ENCODE results near the gene CLTA. TPM values are rescaled to one million over a fixed set of nuclear protein-coding genes. Genes with fewer than 3 reads are reported as not detected.
"Not testable (repeated sequence)": the region's sequence is repeated elsewhere in the genome, so short reads cannot be mapped to it uniquely, and the experiment has no call there.

Gene CLTA
- polyA plus RNA-seq, 12 donors: 97.4 to 147 (median 112) TPM; not detected in 1

DNA sequence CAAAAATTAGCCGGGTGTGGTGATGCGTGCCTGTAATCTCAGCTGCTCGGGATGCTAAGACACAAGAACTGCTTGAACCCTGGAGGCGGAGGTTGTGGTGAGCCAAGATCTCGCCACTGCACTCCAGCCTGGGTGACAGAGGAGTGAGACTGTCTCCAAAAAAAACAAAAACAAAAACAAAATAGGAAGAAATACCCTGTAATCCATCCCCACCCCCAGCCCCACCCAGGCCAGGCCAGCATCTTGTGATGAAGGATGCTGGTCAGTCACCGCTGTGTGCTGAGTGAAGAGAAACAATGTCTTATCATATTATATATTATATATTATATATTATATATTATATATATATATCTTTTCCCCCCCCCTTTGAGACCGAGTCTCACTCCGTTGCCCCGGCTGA, 37.0 kb upstream of the CLTA start:
- no peak for DNase-seq

DNA sequence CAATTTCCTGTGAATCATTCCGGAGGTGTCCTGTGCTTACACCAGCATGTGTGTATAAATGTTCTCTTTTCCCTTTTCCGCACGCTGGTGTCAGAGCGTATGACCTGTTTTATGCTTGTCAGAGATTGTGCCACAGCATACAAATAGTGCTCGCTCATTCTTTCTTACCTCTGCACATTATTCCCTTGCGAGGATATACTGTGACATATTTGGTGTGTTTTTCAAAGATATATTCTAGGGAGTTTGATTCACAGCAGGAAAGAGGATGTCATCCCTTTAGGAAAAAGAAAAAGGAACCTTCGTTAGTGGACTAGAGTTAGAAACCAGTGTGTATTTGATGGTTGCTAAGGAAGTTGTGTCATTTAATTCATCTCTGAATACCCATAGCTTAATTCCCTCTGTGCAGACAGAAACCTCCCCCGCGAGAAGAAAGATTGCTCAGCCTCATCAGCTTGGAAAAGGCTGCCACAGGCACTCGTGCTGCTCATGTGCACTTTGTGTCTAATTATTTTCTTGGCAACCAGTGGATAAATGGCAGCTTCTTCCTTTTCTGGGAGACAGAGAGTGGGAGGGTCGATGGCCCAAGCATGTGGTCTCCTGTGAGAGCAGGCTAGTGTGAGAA, 36.3 kb upstream of the CLTA start:
- DNase-seq: peak; percentile 70

DNA sequence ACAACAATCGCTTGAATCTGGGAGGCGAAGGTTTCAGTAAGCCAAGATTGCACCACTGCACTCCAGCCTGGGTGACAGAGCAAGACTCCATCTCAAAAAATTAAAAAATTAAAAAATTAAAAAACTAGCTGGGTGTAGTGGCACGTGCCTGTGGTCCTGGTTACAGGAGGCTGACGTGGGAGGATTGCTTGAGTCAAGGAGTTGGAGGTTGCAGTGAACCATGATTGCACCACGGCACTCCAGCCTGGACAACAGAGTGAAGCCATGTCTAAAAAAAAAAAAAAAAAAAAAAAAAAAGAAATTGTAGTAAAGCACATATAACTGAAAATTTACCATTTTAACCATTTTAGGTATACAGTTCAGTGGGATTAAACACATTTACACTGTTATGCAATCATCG, 34.6 kb upstream of the CLTA start:
- no peak for DNase-seq

DNA sequence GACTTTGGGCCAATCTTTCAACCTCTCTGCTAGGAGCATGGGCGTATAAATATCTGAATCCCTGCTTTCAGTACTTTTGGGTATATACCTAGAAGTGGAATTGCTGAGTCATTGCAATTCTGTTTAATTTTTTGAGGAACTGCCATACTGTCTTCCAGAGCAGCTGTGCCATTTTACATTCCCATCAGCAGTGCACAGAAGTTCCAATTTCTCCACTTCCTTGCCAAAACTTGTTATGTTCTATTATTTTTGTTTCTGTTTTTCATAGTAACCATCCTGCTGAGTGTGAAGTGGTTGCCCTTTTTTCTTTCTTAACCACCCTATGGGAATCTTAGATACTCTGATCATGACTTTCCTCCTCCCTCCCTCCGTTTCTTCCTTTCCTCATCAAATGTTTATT, 32.6 kb upstream of the CLTA start:
- no peak for DNase-seq

DNA sequence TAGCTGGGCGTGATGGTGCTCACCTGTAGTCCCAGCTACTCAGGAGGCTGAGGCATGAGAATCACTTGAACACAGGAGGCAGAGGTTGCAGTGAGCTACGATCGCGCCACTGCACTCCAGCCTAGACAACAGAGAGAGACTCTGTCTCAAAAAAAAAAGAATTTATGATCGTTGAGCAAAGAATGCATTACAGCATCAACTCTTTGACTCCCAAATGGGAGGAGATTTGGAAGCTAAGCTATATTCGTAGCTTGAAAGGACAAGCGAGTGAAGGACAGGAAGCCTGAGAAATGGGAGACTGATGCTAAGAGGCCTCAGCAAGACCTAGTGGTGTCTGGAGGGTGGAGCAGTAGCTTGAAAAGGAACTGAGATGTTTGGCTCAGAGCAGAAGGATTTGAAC, 31.8 kb upstream of the CLTA start:
- peak; percentile 87 for DNase-seq

DNA sequence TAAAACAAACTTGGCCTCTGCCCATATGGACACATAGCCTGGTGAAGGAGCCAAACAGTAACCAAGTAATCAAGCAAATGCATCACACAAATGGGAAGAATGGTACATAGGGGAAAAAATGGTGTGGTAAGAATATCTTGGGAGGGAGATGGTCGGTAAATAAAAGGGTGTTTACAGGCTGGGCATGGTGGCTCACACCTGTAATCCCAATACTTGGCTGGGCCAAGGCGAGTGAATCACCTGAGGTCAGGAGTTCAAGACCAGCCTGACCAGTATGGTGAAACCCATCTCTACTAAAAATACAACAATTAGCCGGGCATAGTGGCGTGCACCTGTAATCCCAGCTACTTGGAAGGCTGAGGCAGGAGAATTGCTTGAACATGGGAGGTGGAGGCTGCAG, 31.2 kb upstream of the CLTA start:
- not testable (repeated sequence) for DNase-seq

DNA sequence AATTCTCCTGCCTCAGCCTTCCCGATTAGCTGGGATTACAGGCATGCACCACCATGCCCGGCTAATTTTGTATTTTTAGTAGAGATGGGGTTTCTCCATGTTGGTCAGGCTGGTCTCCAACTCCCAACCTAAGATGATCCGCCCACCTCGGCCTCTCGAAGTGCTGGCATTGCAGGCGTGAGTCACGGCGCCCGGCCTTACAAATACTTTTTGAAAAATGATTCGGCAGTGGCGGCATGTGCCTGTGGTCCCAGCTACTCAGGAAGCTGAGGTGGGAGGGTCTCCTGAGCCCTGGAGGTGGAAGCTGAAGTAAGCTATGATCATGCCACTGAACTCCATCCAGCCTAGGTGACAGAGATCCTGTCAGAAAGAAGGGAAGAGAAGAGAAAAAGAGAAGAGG, 30.6 kb upstream of the CLTA start:
- DNase-seq: not testable (repeated sequence)

DNA sequence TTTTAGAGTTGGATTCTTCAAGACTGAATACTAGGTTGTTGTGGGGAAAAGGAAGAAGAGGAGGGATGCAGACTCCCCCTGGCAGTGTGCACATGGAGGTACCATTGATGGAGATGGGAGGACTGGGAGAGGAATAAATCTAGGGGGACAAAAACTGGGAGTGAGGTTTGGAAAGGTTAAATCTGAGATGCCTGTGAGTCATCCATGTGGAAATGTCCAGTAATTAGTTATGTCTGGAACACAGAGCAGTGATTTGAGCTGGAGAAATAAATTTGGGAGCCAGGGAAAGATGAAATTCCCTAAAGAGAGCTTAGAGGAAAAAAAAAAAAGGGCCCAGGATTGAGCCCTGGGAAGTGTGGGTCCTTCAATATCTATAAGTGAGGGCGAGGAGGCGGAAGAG, 29.5 kb upstream of the CLTA start:
- DNase-seq: no peak

DNA sequence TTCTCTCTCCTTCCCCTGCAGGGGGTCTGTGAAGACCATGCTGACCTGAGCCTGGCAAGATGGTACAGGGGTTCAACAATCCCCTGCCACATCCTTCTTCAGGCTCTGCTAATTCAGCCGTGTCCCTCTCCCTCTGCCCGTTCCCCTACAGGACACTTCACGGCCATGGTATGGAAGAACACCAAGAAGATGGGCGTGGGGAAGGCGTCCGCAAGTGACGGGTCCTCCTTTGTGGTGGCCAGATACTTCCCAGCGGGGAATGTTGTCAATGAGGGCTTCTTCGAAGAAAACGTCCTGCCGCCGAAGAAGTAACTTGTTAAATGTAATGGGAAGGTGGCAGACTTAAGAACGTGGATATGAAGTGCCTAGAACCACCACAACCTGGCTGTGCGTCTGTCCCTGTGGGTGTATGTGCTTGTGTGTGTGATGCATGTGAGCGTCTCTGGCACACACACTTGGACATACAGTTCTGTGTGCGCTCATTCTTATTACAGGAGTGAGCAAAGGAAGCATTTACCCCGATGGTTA, 28.4 kb upstream of the CLTA start:
- no peak for DNase-seq

DNA sequence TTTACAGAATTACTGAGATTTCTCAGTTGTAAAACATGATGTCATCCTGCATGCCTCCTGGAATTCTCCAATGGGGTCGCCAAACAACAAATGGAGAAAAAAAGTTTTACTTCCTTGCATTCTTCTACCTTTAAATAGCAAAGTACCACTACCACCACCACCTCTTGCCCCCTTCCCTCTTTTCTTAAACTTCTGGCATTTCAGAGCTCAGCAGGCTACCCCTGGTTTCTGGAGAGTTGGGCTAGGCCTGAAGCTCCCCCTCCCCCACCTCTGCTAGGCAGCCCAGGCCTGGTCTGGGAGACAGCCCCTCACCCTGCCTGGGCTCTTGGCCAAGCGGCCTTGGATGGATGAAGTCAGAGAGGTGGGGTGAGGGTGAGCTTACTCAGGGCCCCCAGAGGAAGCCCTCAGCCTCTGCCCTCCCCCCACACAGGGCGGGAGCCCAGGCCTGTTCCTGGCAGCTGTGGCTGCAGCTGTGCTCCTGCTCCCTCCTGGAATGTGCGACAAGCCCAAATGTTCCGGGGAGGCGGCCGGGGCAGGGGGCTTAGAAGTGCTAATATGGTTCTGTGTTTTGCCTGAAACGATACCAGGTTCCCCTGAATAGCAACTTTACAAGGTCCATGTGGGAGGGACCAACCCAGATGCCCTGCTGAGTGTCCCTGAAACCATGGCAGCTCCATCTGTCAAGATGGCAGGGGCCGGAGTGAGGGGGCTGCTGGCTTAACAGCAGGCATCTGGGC, 27.5 kb upstream of the CLTA start:
- DNase-seq: peak; percentile 94

DNA sequence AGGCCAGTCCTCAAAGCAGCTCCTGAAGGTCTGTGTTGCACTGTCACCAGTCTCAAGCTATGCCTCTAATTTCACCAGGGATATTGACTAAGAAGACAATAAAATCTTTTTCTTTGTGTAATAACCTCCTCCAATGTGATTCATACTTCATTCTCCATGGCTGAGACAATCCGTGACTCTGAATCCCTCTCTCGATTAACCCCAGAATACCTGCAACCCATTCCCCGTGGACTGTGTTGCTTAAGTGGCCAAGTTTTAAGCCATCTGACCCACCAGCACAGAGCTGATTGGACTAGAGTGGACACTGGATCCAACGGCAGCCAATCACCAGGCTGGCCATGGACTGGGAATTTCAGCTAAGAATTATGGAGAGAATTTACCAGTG, 26.9 kb upstream of the CLTA start:
- no peak for DNase-seq

DNA sequence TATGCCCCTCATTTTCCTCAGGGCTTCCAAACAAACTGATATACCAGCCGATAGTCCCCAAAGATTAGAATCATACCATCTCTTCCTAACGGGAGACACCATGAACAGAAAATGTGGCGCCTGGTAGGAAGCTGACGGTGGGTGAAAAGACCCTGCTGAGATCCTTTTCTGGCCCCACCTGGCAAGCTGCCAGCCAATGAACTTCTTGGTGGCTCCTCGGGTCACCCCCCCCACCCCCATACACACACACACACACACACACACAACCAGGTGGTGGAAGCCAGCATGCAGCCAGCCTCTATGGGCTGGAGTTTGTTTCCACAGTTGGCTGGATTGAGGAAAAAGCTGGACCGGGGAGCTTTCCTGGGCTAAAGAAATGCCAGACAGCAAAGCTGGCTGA, 26.3 kb upstream of the CLTA start:
- DNase-seq: no peak

DNA sequence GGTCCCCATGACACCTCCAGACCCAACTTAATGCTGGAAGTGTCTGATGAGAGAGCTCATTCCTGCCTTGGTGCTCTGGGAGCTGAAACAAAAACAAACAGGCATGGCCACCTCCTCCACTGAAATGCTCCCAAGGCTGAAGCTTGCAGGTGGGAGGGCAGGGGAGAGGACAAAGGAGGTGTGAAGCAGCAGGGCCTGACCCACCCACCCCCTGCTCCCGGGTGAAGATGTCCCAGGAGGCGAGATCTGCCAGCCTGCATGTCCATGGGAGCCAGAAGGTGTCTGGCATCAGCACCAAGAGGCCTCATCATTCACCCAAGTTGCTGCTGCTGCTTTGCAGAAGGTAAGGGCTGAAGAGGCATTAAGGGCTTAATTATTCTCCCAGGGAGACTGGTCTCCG, 25.7 kb upstream of the CLTA start:
- DNase-seq: no peak

DNA sequence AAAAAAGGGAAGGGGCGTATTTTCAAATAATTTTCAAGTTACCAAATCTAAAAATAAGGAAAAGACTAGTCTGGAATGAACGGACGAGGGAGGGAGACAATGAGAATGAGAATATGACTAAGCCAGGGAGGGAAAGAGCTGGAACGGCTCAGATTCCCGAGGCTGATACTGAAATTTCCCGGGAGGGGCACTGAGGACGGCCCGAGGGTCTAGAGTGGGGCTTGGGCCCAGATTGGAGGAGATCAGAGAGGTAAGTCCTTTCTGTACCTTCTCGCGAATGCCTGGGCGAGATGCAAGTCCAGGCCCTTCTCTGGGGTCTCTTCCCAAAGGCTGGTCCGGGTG, 24.9 kb upstream of the CLTA start:
- peak; percentile 69 for DNase-seq

DNA sequence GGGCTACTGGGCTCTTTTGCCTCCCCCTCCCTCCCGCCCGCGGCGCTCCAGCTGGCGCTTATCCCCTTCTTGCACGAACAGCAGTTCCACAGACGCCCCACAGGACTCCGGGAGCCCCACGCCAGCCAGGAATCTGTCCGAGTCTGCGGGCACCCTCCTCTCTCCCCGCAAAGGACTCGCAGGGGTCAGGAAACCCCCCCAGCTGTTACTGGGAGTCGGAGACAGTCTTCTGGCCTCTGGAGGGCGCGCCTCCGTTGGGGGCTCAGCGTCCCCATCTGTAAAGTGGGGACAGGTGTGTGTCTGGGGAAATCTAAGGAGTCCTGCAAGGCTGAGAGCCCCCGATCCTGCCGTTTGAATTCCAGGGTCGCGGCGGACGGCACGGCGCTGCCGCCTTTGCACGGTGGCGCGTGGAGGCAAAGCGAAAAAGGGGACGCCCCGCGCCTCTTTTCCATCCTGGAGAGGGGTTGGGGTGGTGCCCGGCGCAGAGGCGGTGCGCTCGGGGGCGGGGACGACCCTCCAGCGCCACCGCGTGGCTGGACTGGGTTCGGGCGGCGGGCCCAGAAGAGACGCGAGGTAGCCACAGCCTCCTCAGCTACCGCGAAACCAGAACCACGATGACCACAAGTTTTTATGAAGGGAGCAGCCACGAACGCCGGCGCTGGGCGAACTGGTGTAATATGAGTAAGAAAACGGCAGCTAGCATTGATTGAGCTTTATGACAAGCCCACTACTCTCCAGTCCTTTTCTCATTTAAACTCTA, 24.4 kb upstream of the CLTA start:
- DNase-seq: peak; percentile 91

DNA sequence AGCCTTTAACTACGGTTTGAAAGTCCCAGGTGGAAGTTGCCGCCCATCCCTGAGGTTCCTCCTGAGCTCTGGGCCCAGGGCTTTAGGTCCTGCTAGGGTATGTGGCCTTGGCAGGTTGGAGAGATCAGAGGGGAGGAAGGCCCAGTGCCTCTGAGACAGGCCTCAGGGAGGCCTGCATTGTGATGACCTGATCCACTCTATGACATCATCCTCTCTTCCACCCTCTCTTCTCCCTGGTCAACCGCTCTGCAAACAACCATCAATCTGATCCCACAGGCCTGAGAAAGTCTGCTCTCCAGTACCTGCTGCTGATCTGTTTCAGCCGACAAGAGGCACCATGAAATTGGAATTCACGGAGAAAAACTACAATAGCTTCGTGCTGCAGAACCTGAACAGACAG, 21.6 kb upstream of the CLTA start, which contains the start of gene CCIN:
TSS of gene CCIN (plus strand) at position 223 of the 400 bp plus-strand sequence. CDS start at position 338, 115 bp downstream.
- no peak for DNase-seq

DNA sequence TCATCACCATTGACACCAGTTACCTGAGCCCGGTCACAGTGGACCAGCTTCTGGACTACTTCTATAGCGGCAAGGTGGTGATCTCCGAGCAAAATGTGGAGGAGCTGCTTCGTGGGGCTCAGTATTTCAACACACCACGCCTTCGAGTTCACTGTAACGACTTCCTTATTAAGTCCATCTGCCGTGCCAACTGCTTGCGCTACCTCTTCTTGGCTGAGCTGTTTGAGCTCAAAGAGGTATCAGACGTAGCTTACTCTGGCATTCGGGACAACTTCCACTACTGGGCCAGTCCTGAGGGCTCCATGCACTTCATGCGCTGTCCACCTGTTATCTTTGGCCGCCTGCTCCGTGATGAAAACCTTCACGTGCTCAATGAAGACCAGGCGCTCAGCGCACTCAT, 21.0 kb upstream of the CLTA start:
- no peak for DNase-seq

DNA sequence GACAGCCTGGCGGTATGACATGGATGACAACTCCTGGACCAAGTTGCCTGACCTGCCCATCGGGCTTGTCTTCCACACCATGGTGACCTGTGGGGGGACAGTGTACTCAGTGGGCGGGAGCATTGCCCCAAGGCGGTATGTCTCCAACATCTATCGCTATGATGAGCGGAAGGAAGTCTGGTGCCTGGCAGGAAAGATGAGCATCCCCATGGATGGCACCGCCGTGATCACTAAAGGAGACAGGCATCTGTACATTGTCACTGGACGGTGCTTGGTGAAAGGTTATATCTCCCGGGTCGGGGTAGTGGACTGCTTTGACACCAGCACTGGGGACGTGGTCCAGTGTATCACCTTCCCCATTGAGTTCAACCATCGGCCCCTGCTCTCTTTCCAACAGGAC, 20.2 kb upstream of the CLTA start:
- DNase-seq: no peak

DNA sequence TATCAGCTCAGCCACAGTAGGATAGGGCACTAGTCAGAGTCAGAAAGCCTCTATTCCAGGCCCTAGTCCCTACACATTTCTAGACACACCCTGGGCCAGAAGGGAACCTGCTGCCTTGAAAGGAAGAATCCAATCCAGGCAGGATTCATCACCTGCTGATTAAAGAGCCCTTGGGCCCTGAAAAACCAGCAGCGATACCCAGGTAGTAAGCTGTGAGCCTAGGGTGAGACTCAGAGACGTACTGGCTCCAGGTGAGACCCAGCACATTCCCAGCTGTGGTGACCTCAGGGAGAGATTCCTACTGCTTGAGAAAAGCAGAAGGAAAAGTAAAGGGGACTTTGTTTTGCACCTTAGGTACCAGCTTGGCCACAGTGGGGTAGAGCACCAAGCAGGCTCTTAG, 16.9 kb upstream of the CLTA start:
- no peak for DNase-seq

DNA sequence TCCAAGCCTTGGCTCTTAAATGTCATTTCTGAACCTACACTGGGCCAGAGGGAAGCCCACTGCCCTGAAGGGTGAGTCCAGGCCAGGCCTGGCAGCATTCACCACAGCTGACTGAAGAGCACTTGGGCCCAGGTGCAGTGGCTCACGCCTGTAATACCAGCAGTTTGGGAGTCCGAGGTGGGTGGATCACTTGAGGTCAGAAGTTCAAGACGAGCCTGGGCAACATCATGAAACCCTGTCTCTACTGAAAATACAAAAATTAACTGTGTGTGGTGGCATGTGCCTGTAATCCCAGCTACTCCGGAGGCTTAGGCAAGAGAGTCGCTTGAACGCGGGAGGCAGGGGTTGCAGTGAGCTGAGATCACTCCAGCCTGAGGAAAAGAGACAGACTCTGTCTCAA, 16.4 kb upstream of the CLTA start:
- DNase-seq: no peak

DNA sequence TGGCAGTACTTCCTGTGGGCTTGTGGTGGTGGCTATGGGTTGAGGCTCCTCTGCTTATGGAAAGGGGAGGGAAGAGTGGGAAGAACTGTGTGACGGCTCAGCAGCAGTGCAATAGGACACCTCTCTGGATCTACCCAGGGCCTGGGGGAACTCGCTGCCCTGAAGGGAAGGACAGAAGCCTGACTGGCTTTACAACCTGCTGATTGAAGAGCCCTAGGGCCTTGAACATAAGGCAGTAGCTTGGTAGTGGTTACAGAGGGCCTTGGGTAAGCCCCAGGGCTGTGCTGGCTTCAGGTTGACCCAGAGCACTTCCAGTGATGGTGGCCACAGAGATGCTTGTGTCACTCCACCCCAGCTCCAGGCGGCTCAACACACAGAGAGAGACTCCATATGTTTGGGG, 16.0 kb upstream of the CLTA start:
- no peak for DNase-seq

DNA sequence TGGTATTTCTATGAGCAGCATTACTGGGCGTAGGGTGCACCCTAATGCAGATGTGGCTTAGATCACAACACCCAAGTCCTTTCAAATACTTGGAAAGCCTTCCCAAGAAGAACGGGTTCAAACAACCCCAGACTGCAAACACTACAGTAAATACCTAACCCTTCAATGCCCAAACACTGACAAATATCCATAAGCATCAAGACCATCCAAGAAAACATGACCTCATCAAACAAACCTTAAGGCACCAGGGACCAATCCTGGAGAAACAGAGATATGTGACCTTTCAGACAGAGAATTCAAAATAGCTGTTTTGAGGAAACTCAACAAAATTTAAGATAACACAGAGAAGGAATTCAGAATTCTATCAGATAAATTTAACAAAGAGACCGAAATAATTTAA, 15.5 kb upstream of the CLTA start:
- DNase-seq: not testable (repeated sequence)

DNA sequence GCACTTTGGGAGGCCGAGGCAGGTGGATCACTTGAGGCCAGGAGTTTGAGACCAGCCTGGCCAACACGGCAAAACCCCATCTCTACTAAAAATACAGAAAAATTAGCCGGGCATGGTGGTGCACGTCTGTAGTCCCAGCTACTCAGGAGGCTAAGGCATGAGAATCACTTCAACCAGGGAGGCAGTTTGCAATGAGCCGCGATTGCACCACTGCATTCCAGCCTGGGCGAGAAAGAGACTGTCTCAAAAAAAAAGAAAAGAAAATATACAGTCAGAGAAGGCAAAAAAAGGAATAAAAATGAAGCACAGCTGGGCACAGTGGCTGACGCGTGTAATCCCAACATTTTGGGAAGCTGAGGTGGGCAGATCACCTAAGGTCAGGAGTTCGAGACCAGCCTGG, 14.2 kb upstream of the CLTA start:
- DNase-seq: not testable (repeated sequence)
